ENCODE measurements around the gene TNPO2. TPM values are rescaled to one million over a fixed set of nuclear protein-coding genes. Genes with fewer than 3 reads are reported as not detected.

Gene TNPO2
- total RNA-seq, 1 experiment from 2014 or later = 26.1 TPM

GRCh38 chr19:12666265-12667048 lies 57.3 kb downstream of the TNPO2 start, which contains the start of the genes MAN2B1 and WDR83:
TSS of gene MAN2B1 (minus strand) at chr19:12666742. CDS start at chr19:12666701, 41 bp downstream.
TSS of gene WDR83 (plus strand) at chr19:12666807. CDS start at chr19:12669791, 2,984 bp downstream.
- peak within 1 kb of the TSS; percentile 94 for H3K4me3 ChIP-seq (ENCODE audit: low read length)
- H3K27me3 ChIP-seq (ENCODE audit: low read length) = no peaks in the 10 kb centered on the region
- peak within 1 kb of the TSS; percentile 55; the same call in 1 of the 2 replicates for H2AFZ ChIP-seq (ENCODE audit: low read length)
- DNase-seq = peak; percentile 95
- H4K20me1 ChIP-seq (ENCODE audit: insufficient read depth, low read depth, low read length) = no peaks in the 10 kb centered on the region
- peak within 1 kb of the TSS; percentile 89 for H3K4me2 ChIP-seq (ENCODE audit: low read depth, low read length, poor library complexity, severe bottlenecking)
- peaks cover 24% of the 10 kb centered on the region for H3K36me3 ChIP-seq (ENCODE audit: insufficient read depth, low read length)
- H3K9me2 ChIP-seq (replicated peaks; ENCODE audit: insufficient read depth, low read length) = no peaks in the 10 kb centered on the region
- H3K9ac ChIP-seq (ENCODE audit: low read length) = peak within 1 kb of the TSS; percentile 93
- H3K27ac ChIP-seq (ENCODE audit: low read length) = peak within 1 kb of the TSS; percentile 78
- H3K79me2 ChIP-seq (ENCODE audit: low read length) = peaks cover 72% of the 10 kb centered on the region
- H3K4me1 ChIP-seq (ENCODE audit: low read length) = peaks cover 47% of the 10 kb centered on the region
- H3K9me3 ChIP-seq (ENCODE audit: low read length) = no peaks in the 10 kb centered on the region

GRCh38 chr19:12665671-12666264 lies 58.0 kb downstream of the TNPO2 start:
- H3K36me3 ChIP-seq (ENCODE audit: insufficient read depth, low read length) = peaks cover 28% of the 10 kb centered on the region
- H3K9me2 ChIP-seq (replicated peaks; ENCODE audit: insufficient read depth, low read length) = no peaks in the 10 kb centered on the region
- H3K27me3 ChIP-seq (ENCODE audit: low read length) = no peaks in the 10 kb centered on the region
- peaks cover 71% of the 10 kb centered on the region for H3K79me2 ChIP-seq (ENCODE audit: low read length)
- H3K4me1 ChIP-seq (ENCODE audit: low read length) = peaks cover 46% of the 10 kb centered on the region
- H2AFZ ChIP-seq (ENCODE audit: low read length) = peak overlapping the region; percentile 32; the same call in 1 of the 2 replicates
- H3K27ac ChIP-seq (ENCODE audit: low read length) = peak overlapping the region; percentile 78
- peak overlapping the region; percentile 94 for H3K4me3 ChIP-seq (ENCODE audit: low read length)
- DNase-seq = peak; percentile 60
- peak overlapping the region; percentile 93 for H3K9ac ChIP-seq (ENCODE audit: low read length)
- H3K4me2 ChIP-seq (ENCODE audit: low read depth, low read length, poor library complexity, severe bottlenecking) = peak overlapping the region; percentile 89
- H4K20me1 ChIP-seq (ENCODE audit: insufficient read depth, low read depth, low read length) = no peaks in the 10 kb centered on the region
- H3K9me3 ChIP-seq (ENCODE audit: low read length) = no peaks in the 10 kb centered on the region

GRCh38 chr19:12665281-12665573 lies 58.5 kb downstream of the TNPO2 start:
- Histone ChIP-seq H2AFZ (ENCODE audit: low read length) (peak overlapping the region; percentile 32; the same call in 1 of the 2 replicates), H4K20me1 (ENCODE audit: insufficient read depth, low read depth, low read length) (no peaks in the 10 kb centered on the region), H3K4me3 (ENCODE audit: low read length) (peak overlapping the region; percentile 94), H3K9me3 (ENCODE audit: low read length) (no peaks in the 10 kb centered on the region), H3K4me1 (ENCODE audit: low read length) (peaks cover 40% of the 10 kb centered on the region), H3K9me2 (replicated peaks; ENCODE audit: insufficient read depth, low read length) (no peaks in the 10 kb centered on the region), H3K79me2 (ENCODE audit: low read length) (peaks cover 66% of the 10 kb centered on the region), H3K4me2 (ENCODE audit: low read depth, low read length, poor library complexity, severe bottlenecking) (peak overlapping the region; percentile 89), H3K36me3 (ENCODE audit: insufficient read depth, low read length) (peaks cover 31% of the 10 kb centered on the region), H3K27ac (ENCODE audit: low read length) (peak overlapping the region; percentile 78), H3K9ac (ENCODE audit: low read length) (peak overlapping the region; percentile 93), H3K27me3 (ENCODE audit: low read length) (no peaks in the 10 kb centered on the region)
- peak; percentile 95 for DNase-seq

DNA sequence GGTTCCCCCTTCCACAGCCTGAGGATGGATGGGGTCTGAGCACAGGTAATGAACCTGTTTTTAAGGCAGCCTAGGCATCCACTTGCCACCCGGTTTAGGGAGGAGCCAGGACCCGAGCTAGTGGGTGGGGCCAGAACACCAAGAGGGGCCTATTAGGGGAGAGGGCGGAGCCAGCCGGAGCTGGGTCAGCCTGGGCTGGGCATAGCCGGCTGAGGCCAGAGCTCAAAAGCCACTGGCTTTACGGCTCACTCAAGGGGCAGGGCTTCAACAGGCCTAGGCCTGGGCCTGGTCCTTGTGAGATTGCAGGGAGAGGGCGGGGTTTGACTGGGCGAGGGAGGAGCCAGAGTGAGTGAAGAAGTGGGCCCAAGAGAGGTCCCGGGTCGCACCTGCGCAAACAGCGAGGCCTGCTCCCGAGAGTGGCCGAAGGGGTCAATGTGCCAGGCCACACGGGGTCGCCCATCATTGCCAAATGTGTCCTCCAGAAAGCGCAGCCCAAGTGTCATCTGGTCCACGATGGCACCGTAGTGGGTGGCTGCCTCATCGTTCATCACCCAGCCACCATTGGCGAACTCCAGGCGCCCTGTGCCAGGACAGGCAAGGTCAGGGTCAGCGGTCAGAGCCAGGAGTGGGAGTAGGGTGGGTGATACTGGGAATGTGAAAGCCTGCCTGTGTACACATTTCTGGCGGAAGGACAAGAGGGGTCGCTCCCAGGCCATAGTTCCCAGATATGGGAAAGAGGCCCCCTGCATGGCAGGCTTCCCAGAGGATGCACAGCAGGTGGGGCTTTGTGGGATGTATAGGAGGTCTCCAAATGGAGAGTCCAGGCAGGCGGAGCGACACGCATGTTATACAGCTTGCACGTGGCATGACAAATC lies 59.1 kb downstream of the TNPO2 start:
- Histone ChIP-seq H3K9me3 (ENCODE audit: low read length) (no peaks in the 10 kb centered on the region), H3K4me3 (ENCODE audit: low read length) (peak overlapping the region; percentile 94; the same call in 1 of the 2 replicates), H3K27me3 (ENCODE audit: low read length) (no peaks in the 10 kb centered on the region), H3K9ac (ENCODE audit: low read length) (peak overlapping the region; percentile 93), H3K79me2 (ENCODE audit: low read length) (peaks cover 60% of the 10 kb centered on the region), H3K4me2 (ENCODE audit: low read depth, low read length, poor library complexity, severe bottlenecking) (peak overlapping the region; percentile 89), H4K20me1 (ENCODE audit: insufficient read depth, low read depth, low read length) (no peaks in the 10 kb centered on the region), H3K36me3 (ENCODE audit: insufficient read depth, low read length) (peaks cover 31% of the 10 kb centered on the region), H3K4me1 (ENCODE audit: low read length) (peaks cover 36% of the 10 kb centered on the region), H3K9me2 (replicated peaks; ENCODE audit: insufficient read depth, low read length) (no peaks in the 10 kb centered on the region), H2AFZ (ENCODE audit: low read length) (0 out of 2 replicates have a peak overlapping the region, but pooled peaks have one; percentile 32), H3K27ac (ENCODE audit: low read length) (peak overlapping the region; percentile 78)
- DNase-seq = peak; percentile 79

DNA sequence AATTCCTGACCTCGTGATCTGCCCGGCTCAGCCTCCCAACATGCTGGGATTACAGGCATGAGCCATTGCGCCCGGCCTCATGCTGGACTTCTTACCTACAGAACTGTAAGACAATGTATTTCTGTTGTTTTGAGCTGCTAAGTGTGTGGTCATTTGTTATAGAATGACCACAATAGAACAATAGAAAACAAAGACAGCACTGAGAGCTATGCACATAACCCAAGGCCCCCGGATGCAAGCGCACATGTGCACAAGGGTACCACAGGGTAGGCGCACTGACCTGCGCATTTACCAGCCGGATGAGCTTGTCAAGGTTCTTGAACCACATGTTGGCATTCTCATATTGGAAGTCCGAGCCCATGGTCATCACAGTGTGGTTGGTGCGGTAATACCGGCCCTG lies 62.8 kb downstream of the TNPO2 start:
- Histone ChIP-seq H2AFZ (ENCODE audit: low read length) (no peak overlapping the region), H3K4me3 (ENCODE audit: low read length) (no peak overlapping the region), H3K9me2 (replicated peaks; ENCODE audit: insufficient read depth, low read length) (no peaks in the 10 kb centered on the region), H3K27ac (ENCODE audit: low read length) (no peak overlapping the region), H3K9ac (ENCODE audit: low read length) (no peak overlapping the region), H4K20me1 (ENCODE audit: insufficient read depth, low read depth, low read length) (no peaks in the 10 kb centered on the region), H3K36me3 (ENCODE audit: insufficient read depth, low read length) (peaks cover 46% of the 10 kb centered on the region), H3K4me2 (ENCODE audit: low read depth, low read length, poor library complexity, severe bottlenecking) (no peak overlapping the region), H3K4me1 (ENCODE audit: low read length) (peaks cover 17% of the 10 kb centered on the region), H3K9me3 (ENCODE audit: low read length) (no peaks in the 10 kb centered on the region), H3K27me3 (ENCODE audit: low read length) (no peaks in the 10 kb centered on the region), H3K79me2 (ENCODE audit: low read length) (peaks cover 28% of the 10 kb centered on the region)
- no peak for DNase-seq

GRCh38 chr19:12657966-12658365 lies 65.8 kb downstream of the TNPO2 start:
- no peaks in the 10 kb centered on the region for H3K27me3 ChIP-seq (ENCODE audit: low read length)
- H3K9me2 ChIP-seq (replicated peaks; ENCODE audit: insufficient read depth, low read length) = no peaks in the 10 kb centered on the region
- H3K9ac ChIP-seq (ENCODE audit: low read length) = no peak overlapping the region
- H3K4me2 ChIP-seq (ENCODE audit: low read depth, low read length, poor library complexity, severe bottlenecking) = no peak overlapping the region
- no peaks in the 10 kb centered on the region for H3K9me3 ChIP-seq (ENCODE audit: low read length)
- no peak overlapping the region for H2AFZ ChIP-seq (ENCODE audit: low read length)
- no peak overlapping the region for H3K27ac ChIP-seq (ENCODE audit: low read length)
- peaks cover under 1% of the 10 kb centered on the region; the same call in 1 of the 2 replicates for H3K79me2 ChIP-seq (ENCODE audit: low read length)
- H3K36me3 ChIP-seq (ENCODE audit: insufficient read depth, low read length) = peaks cover 39% of the 10 kb centered on the region
- H3K4me1 ChIP-seq (ENCODE audit: low read length) = no peaks in the 10 kb centered on the region
- no peaks in the 10 kb centered on the region for H4K20me1 ChIP-seq (ENCODE audit: insufficient read depth, low read depth, low read length)
- no peak for DNase-seq
- no peak overlapping the region for H3K4me3 ChIP-seq (ENCODE audit: low read length)

GRCh38 chr19:12656899-12657571 lies 66.7 kb downstream of the TNPO2 start:
- H3K9me3 ChIP-seq (ENCODE audit: low read length) = no peaks in the 10 kb centered on the region
- no peaks in the 10 kb centered on the region for H3K79me2 ChIP-seq (ENCODE audit: low read length)
- no peak overlapping the region for H3K4me3 ChIP-seq (ENCODE audit: low read length)
- peak; percentile 71 for DNase-seq
- no peaks in the 10 kb centered on the region for H3K4me1 ChIP-seq (ENCODE audit: low read length)
- H3K9me2 ChIP-seq (replicated peaks; ENCODE audit: insufficient read depth, low read length) = no peaks in the 10 kb centered on the region
- peaks cover 37% of the 10 kb centered on the region for H3K36me3 ChIP-seq (ENCODE audit: insufficient read depth, low read length)
- H3K9ac ChIP-seq (ENCODE audit: low read length) = no peak overlapping the region
- H4K20me1 ChIP-seq (ENCODE audit: insufficient read depth, low read depth, low read length) = no peaks in the 10 kb centered on the region
- no peaks in the 10 kb centered on the region for H3K27me3 ChIP-seq (ENCODE audit: low read length)
- no peak overlapping the region for H3K27ac ChIP-seq (ENCODE audit: low read length)
- H3K4me2 ChIP-seq (ENCODE audit: low read depth, low read length, poor library complexity, severe bottlenecking) = no peak overlapping the region
- no peak overlapping the region for H2AFZ ChIP-seq (ENCODE audit: low read length)

Data from Karpas-422 (cell line).